GM23338 (cell line): ENCODE results near the gene NHLH1. TPM values are rescaled to one million over a fixed set of nuclear protein-coding genes. Genes with fewer than 3 reads are reported as not detected.

Source experiments
- ATAC-seq: fragments of 200-7000 bp; cut with Tn5 transposase; 3 replicates; pipeline ENCODE4 v1.9.1; 2020
- DNase-seq: peaks from one replicate; pipeline ENCODE4 v3.0.0-alpha.2; 2015; ENCODE audit warnings: low spot score
- H2AFZ ChIP-seq: fragments of 200-600 bp; sonication (generic); 2 replicates; pipeline ENCODE4 v1.8.0; 2016; ENCODE audit warnings: antibody characterized with exemption, mild to moderate bottlenecking, moderate library complexity
- H3F3A ChIP-seq: fragments of 200-600 bp; sonication (generic); replicated peaks from 2 replicates; pipeline ENCODE4 v1.8.0; 2017; ENCODE audit warnings: antibody characterized with exemption, mixed run types, low read depth
- H3K27ac ChIP-seq: fragments of 200-600 bp; sonication (generic); 2 replicates; pipeline ENCODE4 v1.6.1; 2016; ENCODE audit warnings: low read depth
- H3K27me3 ChIP-seq: fragments of 200-600 bp; sonication (generic); 2 replicates; pipeline ENCODE4 v1.8.0; 2016; ENCODE audit warnings: mild to moderate bottlenecking, mixed run types, moderate library complexity; ENCODE audit not compliant: insufficient read depth
- H3K36me3 ChIP-seq: fragments of 200-600 bp; sonication (generic); 2 replicates; pipeline ENCODE4 v1.8.0; 2016; ENCODE audit warnings: mild to moderate bottlenecking; ENCODE audit not compliant: insufficient read depth
- H3K4me1 ChIP-seq: fragments of 200-600 bp; sonication (generic); 2 replicates; pipeline ENCODE4 v1.8.0; 2016; ENCODE audit warnings: mild to moderate bottlenecking, moderate library complexity; ENCODE audit not compliant: insufficient read depth
- H3K4me2 ChIP-seq: fragments of 200-600 bp; sonication (generic); 2 replicates; pipeline ENCODE4 v1.7.1; 2017; ENCODE audit warnings: mixed run types
- H3K4me3 ChIP-seq: fragments of 200-600 bp; sonication (generic); 2 replicates; pipeline ENCODE4 v1.6.1; 2016; ENCODE audit warnings: mixed run types
- H3K79me2 ChIP-seq: fragments of 200-600 bp; sonication (generic); replicated peaks from 2 replicates; pipeline ENCODE4 v1.8.0; 2017; ENCODE audit warnings: mild to moderate bottlenecking; ENCODE audit not compliant: insufficient read depth
- H3K9me2 ChIP-seq: fragments of 200-600 bp; sonication (generic); 2 replicates; pipeline ENCODE4 v1.8.0; 2017; ENCODE audit not compliant: insufficient read depth
- H4K20me1 ChIP-seq: fragments of 200-600 bp; sonication (generic); replicated peaks from 2 replicates; pipeline ENCODE4 v1.8.0; 2017; ENCODE audit warnings: mild to moderate bottlenecking; ENCODE audit not compliant: insufficient read depth
- H3K27ac Mint-ChIP-seq: 2 replicates; pipeline ENCODE4 v1.8.0; 2020; ENCODE audit warnings: inconsistent platforms, mild to moderate bottlenecking, moderate library complexity, mixed read lengths
- H3K27me3 Mint-ChIP-seq: 3 replicates; pipeline ENCODE4 v1.8.0; 2022; ENCODE audit warnings: low read depth, mild to moderate bottlenecking, moderate library complexity, mixed read lengths, inconsistent platforms; ENCODE audit not compliant: insufficient read depth, poor library complexity
- H3K36me3 Mint-ChIP-seq: 3 replicates; pipeline ENCODE4 v1.8.0; 2021; ENCODE audit warnings: low read depth, mild to moderate bottlenecking, inconsistent platforms, moderate library complexity, mixed read lengths
- H3K4me1 Mint-ChIP-seq: 3 replicates; pipeline ENCODE4 v1.8.0; 2020; ENCODE audit warnings: mild to moderate bottlenecking, inconsistent platforms, mixed read lengths
- H3K4me3 Mint-ChIP-seq: 3 replicates; pipeline ENCODE4 v1.8.0; 2021; ENCODE audit warnings: moderate library complexity, mild to moderate bottlenecking, inconsistent platforms, mixed read lengths
- H3K9me3 Mint-ChIP-seq: 3 replicates; pipeline ENCODE4 v1.8.0; 2020; ENCODE audit warnings: moderate library complexity, mild to moderate bottlenecking, inconsistent platforms, mixed read lengths
- CREB1 ChIP-seq: fragments of 250-450 bp; sonication (Bioruptor Pico); IDR thresholded peaks from 2 replicates; pipeline ENCODE4 v1.5.0; 2020; ENCODE audit warnings: low read depth, mild to moderate bottlenecking, moderate library complexity
- EZH2 ChIP-seq: fragments of 200-600 bp; sonication (generic); IDR thresholded peaks from one replicate; pipeline ENCODE4 v1.8.0; 2017; ENCODE audit warnings: antibody characterized with exemption, mild to moderate bottlenecking, low read depth; ENCODE audit not compliant: unreplicated experiment
- EZH2phosphoT487 ChIP-seq: fragments of 200-600 bp; sonication (generic); IDR thresholded peaks from one replicate; pipeline ENCODE4 v1.8.1; 2018; ENCODE audit warnings: antibody characterized with exemption; ENCODE audit not compliant: unreplicated experiment
- JUNB ChIP-seq: IDR thresholded peaks from one replicate; pipeline ENCODE4 v1.6.1; 2016; ENCODE audit warnings: antibody characterized with exemption; ENCODE audit not compliant: unreplicated experiment
- NANOG ChIP-seq: IDR thresholded peaks from 2 replicates; pipeline ENCODE4 v1.6.1; 2016; ENCODE audit warnings: antibody characterized with exemption, borderline replicate concordance
- POLR2AphosphoS5 ChIP-seq: IDR thresholded peaks from 2 replicates; pipeline ENCODE4 v1.6.1; 2016; ENCODE audit warnings: antibody characterized with exemption, low read depth
- STAT1 ChIP-seq: IDR thresholded peaks from one replicate; pipeline ENCODE4 v1.6.1; 2016; ENCODE audit warnings: antibody characterized with exemption; ENCODE audit not compliant: unreplicated experiment
- ZNF114 ChIP-seq: fragments of 250-450 bp; sonication (Bioruptor Pico); IDR thresholded peaks from 2 replicates; pipeline ENCODE4 v1.5.0; 2020; ENCODE audit warnings: mild to moderate bottlenecking, moderate library complexity
- ZNF331 ChIP-seq: fragments of 250-450 bp; sonication (Bioruptor Pico); IDR thresholded peaks from 2 replicates; pipeline ENCODE4 v1.5.0; 2020; ENCODE audit warnings: low read depth, mild to moderate bottlenecking, moderate library complexity
- polyA plus RNA-seq: library from polyadenylated mRNA; unstranded; fragments of >200 nt; fragmentation: Nextera tagmentation; extraction: Ambion mirVana; gene quantifications from 2 replicates; pipeline ENCODE4 v1.2.1, GENCODE V29; 2016
- total RNA-seq: library from RNA; depleted of rRNA; stranded (reverse); fragments of >200 nt; shearing (Covaris generic); gene quantifications from 2 replicates; pipeline ENCODE4 v1.2.3, GENCODE V29; 2014
- TF ChIP-seq, protein P1 (sequence below): fragments of 250-450 bp; sonication (Bioruptor Pico); IDR thresholded peaks from 2 replicates; pipeline ENCODE4 v1.5.0; 2020; ENCODE audit warnings: mild to moderate bottlenecking, moderate library complexity
- TF ChIP-seq, protein P2 (sequence below): IDR thresholded peaks from one replicate; pipeline ENCODE4 v1.6.1; 2018; ENCODE audit warnings: antibody characterized with exemption; ENCODE audit not compliant: unreplicated experiment
- TF ChIP-seq, protein P3 (sequence below): IDR thresholded peaks from 2 replicates; pipeline ENCODE4 v1.6.1; 2016; ENCODE audit warnings: antibody characterized with exemption
- TF ChIP-seq, protein P4 (sequence below), 2 experiments: fragments of 200-600 bp in 1 of 2; sonication (generic) in 1 of 2; conservative IDR thresholded peaks; 2 replicates each; pipeline versions ENCODE4 v1.5.1 to v1.6.1; 2016 to 2017; ENCODE audit warnings: antibody characterized with exemption in 2 of 2, low read depth in 2 of 2, mild to moderate bottlenecking in 2 of 2, moderate library complexity in 1 of 2

Gene NHLH1
- total and polyA plus RNA-seq, 2 experiments from 2014 or later: 0.69 to 0.89 TPM

DNA sequence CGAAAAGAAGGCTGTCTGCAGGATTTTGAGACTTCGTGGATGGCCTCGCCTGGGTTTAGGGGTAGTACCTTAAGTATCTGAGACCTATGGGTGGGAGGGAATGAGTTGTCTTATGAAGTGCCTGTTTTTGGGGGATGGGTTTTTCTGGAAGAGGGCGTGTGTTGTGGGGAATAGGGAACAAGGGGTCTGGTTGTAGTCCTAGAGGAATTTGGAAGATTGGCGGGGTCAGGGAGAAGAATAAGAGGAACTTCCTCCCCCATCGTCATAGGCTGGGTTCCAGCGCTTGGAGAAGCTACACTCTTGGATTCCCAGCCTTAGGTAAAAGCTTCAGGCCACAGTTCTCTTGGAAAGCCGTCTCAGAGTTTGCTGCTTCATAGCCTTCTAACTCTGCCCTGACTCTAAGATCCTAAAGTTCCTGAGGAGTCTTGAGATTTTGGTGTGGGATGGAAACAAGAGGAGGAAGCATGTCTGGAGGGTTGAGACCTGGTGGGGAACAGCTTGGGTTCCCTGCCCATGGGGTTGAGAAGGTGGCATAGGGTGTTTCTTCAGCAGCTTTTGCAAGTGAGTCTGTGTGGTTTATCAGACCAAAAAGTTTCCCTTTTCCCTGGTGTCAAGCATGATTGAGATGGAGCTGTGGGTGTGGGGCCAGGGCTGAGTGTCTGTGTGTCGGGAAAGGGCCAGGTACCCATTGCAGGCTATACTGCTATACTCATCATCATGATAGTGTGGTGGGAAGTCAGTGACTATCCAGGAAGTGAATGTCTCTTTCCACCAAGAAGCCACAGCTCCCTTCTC lies 35.3 kb downstream of the NHLH1 start:
- Histone ChIP-seq H3K4me3 (peak overlapping the region; percentile 99), H3K4me1 (peaks cover 60% of the 10 kb centered on the region), H3K79me2 (peaks cover 67% of the 10 kb centered on the region), H3K9me2 (no peaks in the 10 kb centered on the region), H3K27ac (no peak overlapping the region), H3K27me3 (no peaks in the 10 kb centered on the region), H3K36me3 (no peaks in the 10 kb centered on the region), H3F3A (peaks cover 12% of the 10 kb centered on the region; the same call in 1 of the 2 replicates), H4K20me1 (peaks cover 17% of the 10 kb centered on the region; the same call in 1 of the 2 replicates), H2AFZ (no peak overlapping the region), H3K4me2 (peak overlapping the region; percentile 100)
- H3K4me3 Mint-ChIP-seq: peak overlapping the region; percentile 81
- DNase-seq (no peak), ATAC-seq (no peak)
- no peaks in the 10 kb centered on the region for H3K9me3 Mint-ChIP-seq
- 0 out of 2 replicates have a peak overlapping the region, but pooled peaks have one; percentile 7 for H3K27ac Mint-ChIP-seq
- no peak for TF ChIP-seq EZH2phosphoT487
- TF ChIP-seq, protein P1, sequence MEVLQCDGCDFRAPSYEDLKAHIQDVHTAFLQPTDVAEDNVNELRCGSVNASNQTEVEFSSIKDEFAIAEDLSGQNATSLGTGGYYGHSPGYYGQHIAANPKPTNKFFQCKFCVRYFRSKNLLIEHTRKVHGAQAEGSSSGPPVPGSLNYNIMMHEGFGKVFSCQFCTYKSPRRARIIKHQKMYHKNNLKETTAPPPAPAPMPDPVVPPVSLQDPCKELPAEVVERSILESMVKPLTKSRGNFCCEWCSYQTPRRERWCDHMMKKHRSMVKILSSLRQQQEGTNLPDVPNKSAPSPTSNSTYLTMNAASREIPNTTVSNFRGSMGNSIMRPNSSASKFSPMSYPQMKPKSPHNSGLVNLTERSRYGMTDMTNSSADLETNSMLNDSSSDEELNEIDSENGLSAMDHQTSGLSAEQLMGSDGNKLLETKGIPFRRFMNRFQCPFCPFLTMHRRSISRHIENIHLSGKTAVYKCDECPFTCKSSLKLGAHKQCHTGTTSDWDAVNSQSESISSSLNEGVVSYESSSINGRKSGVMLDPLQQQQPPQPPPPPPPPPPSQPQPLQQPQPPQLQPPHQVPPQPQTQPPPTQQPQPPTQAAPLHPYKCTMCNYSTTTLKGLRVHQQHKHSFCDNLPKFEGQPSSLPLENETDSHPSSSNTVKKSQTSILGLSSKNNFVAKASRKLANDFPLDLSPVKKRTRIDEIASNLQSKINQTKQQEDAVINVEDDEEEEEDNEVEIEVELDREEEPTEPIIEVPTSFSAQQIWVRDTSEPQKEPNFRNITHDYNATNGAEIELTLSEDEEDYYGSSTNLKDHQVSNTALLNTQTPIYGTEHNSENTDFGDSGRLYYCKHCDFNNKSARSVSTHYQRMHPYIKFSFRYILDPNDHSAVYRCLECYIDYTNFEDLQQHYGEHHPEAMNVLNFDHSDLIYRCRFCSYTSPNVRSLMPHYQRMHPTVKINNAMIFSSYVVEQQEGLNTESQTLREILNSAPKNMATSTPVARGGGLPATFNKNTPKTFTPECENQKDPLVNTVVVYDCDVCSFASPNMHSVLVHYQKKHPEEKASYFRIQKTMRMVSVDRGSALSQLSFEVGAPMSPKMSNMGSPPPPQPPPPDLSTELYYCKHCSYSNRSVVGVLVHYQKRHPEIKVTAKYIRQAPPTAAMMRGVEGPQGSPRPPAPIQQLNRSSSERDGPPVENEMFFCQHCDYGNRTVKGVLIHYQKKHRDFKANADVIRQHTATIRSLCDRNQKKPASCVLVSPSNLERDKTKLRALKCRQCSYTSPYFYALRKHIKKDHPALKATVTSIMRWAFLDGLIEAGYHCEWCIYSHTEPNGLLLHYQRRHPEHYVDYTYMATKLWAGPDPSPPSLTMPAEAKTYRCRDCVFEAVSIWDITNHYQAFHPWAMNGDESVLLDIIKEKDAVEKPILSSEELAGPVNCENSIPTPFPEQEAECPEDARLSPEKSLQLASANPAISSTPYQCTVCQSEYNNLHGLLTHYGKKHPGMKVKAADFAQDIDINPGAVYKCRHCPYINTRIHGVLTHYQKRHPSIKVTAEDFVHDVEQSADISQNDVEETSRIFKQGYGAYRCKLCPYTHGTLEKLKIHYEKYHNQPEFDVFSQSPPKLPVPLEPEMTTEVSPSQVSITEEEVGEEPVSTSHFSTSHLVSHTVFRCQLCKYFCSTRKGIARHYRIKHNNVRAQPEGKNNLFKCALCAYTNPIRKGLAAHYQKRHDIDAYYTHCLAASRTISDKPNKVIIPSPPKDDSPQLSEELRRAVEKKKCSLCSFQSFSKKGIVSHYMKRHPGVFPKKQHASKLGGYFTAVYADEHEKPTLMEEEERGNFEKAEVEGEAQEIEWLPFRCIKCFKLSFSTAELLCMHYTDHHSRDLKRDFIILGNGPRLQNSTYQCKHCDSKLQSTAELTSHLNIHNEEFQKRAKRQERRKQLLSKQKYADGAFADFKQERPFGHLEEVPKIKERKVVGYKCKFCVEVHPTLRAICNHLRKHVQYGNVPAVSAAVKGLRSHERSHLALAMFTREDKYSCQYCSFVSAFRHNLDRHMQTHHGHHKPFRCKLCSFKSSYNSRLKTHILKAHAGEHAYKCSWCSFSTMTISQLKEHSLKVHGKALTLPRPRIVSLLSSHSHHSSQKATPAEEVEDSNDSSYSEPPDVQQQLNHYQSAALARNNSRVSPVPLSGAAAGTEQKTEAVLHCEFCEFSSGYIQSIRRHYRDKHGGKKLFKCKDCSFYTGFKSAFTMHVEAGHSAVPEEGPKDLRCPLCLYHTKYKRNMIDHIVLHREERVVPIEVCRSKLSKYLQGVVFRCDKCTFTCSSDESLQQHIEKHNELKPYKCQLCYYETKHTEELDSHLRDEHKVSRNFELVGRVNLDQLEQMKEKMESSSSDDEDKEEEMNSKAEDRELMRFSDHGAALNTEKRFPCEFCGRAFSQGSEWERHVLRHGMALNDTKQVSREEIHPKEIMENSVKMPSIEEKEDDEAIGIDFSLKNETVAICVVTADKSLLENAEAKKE: no peak
- TF ChIP-seq, protein P2, sequence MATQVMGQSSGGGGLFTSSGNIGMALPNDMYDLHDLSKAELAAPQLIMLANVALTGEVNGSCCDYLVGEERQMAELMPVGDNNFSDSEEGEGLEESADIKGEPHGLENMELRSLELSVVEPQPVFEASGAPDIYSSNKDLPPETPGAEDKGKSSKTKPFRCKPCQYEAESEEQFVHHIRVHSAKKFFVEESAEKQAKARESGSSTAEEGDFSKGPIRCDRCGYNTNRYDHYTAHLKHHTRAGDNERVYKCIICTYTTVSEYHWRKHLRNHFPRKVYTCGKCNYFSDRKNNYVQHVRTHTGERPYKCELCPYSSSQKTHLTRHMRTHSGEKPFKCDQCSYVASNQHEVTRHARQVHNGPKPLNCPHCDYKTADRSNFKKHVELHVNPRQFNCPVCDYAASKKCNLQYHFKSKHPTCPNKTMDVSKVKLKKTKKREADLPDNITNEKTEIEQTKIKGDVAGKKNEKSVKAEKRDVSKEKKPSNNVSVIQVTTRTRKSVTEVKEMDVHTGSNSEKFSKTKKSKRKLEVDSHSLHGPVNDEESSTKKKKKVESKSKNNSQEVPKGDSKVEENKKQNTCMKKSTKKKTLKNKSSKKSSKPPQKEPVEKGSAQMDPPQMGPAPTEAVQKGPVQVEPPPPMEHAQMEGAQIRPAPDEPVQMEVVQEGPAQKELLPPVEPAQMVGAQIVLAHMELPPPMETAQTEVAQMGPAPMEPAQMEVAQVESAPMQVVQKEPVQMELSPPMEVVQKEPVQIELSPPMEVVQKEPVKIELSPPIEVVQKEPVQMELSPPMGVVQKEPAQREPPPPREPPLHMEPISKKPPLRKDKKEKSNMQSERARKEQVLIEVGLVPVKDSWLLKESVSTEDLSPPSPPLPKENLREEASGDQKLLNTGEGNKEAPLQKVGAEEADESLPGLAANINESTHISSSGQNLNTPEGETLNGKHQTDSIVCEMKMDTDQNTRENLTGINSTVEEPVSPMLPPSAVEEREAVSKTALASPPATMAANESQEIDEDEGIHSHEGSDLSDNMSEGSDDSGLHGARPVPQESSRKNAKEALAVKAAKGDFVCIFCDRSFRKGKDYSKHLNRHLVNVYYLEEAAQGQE: no peak
- no peak for TF ChIP-seq ZNF114 (CRISPR knock-in tag)
- no peak for TF ChIP-seq POLR2AphosphoS5
- no peak for TF ChIP-seq CREB1 (CRISPR knock-in tag)
- no peak for TF ChIP-seq STAT1
- TF ChIP-seq, protein P3, sequence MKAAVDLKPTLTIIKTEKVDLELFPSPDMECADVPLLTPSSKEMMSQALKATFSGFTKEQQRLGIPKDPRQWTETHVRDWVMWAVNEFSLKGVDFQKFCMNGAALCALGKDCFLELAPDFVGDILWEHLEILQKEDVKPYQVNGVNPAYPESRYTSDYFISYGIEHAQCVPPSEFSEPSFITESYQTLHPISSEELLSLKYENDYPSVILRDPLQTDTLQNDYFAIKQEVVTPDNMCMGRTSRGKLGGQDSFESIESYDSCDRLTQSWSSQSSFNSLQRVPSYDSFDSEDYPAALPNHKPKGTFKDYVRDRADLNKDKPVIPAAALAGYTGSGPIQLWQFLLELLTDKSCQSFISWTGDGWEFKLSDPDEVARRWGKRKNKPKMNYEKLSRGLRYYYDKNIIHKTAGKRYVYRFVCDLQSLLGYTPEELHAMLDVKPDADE: no peak
- TF ChIP-seq JUNB: no peak
- TF ChIP-seq NANOG: no peak
- no peak for TF ChIP-seq EZH2
- no peak for TF ChIP-seq ZNF331 (CRISPR knock-in tag)
- TF ChIP-seq, protein P4, sequence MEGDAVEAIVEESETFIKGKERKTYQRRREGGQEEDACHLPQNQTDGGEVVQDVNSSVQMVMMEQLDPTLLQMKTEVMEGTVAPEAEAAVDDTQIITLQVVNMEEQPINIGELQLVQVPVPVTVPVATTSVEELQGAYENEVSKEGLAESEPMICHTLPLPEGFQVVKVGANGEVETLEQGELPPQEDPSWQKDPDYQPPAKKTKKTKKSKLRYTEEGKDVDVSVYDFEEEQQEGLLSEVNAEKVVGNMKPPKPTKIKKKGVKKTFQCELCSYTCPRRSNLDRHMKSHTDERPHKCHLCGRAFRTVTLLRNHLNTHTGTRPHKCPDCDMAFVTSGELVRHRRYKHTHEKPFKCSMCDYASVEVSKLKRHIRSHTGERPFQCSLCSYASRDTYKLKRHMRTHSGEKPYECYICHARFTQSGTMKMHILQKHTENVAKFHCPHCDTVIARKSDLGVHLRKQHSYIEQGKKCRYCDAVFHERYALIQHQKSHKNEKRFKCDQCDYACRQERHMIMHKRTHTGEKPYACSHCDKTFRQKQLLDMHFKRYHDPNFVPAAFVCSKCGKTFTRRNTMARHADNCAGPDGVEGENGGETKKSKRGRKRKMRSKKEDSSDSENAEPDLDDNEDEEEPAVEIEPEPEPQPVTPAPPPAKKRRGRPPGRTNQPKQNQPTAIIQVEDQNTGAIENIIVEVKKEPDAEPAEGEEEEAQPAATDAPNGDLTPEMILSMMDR (conservative IDR thresholded peaks at IDR 0.05; ENCODE audit: low read depth in 2 of 2): no peak
- peaks cover 70% of the 10 kb centered on the region for H3K4me1 Mint-ChIP-seq
- peaks cover 10% of the 10 kb centered on the region for H3K27me3 Mint-ChIP-seq
- peaks cover 12% of the 10 kb centered on the region for H3K36me3 Mint-ChIP-seq
